Bronchial epithelial cell (primary cell): Measurements from ENCODE around the gene LRRK2. TPM values are rescaled to one million over a fixed set of nuclear protein-coding genes. Genes with fewer than 3 reads are reported as not detected.
"Not testable (repeated sequence)": the region's sequence is repeated elsewhere in the genome, so short reads cannot be mapped to it uniquely, and the experiment has no call there.

ENCODE experiments used
- DNase-seq: peaks from one replicate; pipeline ENCODE4 v3.0.0-alpha.2; 2010; ENCODE audit warnings: low read depth
- FAIRE-seq: peaks from 2 replicates; lab custom pipeline; 2011; peaks lifted over from hg19 to GRCh38; lab: Jason Lieb, UNC
- H3K27me3 ChIP-seq: 2 replicates; pipeline ENCODE4 v1.5.1; 2011; ENCODE audit warnings: low read length; ENCODE audit not compliant: control insufficient read depth, insufficient read depth
- H3K36me3 ChIP-seq: 2 replicates; pipeline ENCODE4 v1.5.1; 2011; ENCODE audit warnings: low read length; ENCODE audit not compliant: control insufficient read depth, insufficient read depth
- H3K4me3 ChIP-seq: 2 replicates; pipeline ENCODE4 v1.5.1; 2011; ENCODE audit warnings: mild to moderate bottlenecking, low read depth, low read length, control low read depth
- total RNA-seq: library from RNA; depleted of rRNA; stranded (reverse); fragments of >200 nt; gene quantifications from 2 replicates; pipeline ENCODE4 v1.2.1, GENCODE V29; 2014
- TF ChIP-seq, protein P1 (sequence below): IDR thresholded peaks from 2 replicates; pipeline ENCODE4 v1.5.1; 2011; ENCODE audit warnings: mild to moderate bottlenecking, moderate library complexity, low read length, control low read depth, inconsistent platforms; ENCODE audit not compliant: insufficient read depth, severe bottlenecking

The LRRK2 gene
- total RNA-seq, 1 donor from 2014 or later = 0.26 TPM

DNA sequence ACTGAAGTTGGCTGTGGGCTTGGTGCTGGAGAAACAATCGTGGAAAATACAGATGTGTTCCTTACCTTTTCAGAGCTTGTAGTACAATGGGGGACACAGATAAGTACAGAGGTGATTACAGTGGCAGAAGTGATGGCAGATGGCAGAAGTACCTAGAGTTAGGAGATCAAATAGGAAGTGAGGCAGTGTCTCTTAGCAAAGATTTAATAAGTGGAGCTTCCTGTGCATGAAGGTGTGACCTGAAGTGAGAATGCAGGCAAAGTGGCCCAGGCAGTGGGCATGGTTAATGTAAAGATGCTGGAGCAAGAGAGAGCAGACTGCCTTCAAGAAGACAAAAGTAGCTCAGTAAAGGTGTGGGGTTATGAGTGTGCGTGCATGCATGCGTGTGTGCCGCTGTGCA lies 16.0 kb downstream of the LRRK2 start:
- TF ChIP-seq, protein P1, sequence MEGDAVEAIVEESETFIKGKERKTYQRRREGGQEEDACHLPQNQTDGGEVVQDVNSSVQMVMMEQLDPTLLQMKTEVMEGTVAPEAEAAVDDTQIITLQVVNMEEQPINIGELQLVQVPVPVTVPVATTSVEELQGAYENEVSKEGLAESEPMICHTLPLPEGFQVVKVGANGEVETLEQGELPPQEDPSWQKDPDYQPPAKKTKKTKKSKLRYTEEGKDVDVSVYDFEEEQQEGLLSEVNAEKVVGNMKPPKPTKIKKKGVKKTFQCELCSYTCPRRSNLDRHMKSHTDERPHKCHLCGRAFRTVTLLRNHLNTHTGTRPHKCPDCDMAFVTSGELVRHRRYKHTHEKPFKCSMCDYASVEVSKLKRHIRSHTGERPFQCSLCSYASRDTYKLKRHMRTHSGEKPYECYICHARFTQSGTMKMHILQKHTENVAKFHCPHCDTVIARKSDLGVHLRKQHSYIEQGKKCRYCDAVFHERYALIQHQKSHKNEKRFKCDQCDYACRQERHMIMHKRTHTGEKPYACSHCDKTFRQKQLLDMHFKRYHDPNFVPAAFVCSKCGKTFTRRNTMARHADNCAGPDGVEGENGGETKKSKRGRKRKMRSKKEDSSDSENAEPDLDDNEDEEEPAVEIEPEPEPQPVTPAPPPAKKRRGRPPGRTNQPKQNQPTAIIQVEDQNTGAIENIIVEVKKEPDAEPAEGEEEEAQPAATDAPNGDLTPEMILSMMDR = no peak
- H3K27me3 ChIP-seq = no peaks in the 10 kb centered on the region
- FAIRE-seq (no peak), DNase-seq (no peak)
- H3K4me3 ChIP-seq = no peak overlapping the region
- no peaks in the 10 kb centered on the region for H3K36me3 ChIP-seq

- TF ChIP-seq, protein P1 = no peak
- Histone ChIP-seq H3K36me3 (no peaks in the 10 kb centered on the region), H3K4me3 (no peak overlapping the region), H3K27me3 (no peaks in the 10 kb centered on the region)
- no peak for FAIRE-seq
- DNase-seq = no peak
Observed at GRCh38 chr12:40241741-40242140, 16.9 kb downstream of the LRRK2 start.

DNA sequence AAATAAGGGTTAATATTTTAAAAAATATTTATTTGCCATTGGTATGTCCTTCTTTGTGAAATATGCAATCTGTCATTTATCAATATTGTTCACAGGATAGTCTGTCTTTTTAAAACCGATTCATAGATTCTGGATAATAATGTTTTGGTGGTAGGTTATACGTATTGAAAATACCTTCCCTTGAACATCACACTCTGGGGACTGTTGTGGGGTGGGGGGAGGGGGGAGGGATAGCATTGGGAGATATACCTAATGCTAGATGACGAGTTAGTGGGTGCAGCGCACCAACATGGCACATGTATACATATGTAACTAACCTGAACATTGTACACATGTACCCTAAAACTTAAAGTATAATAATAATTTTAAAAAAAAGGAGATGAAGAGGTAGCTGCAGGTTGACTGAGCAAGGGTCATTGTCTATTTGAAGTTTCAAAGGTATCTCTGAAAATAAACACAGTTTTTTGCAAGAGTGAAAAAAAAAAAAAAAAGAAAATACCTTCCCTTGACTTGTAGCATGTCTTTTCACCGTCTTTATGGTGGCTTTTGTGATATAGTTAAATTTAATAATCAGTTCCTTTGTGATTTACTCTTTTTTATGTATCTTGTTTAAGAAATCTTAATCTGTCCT lies 19.8 kb downstream of the LRRK2 start:
- H3K27me3 ChIP-seq, H3K36me3 ChIP-seq, DNase-seq, FAIRE-seq, H3K4me3 ChIP-seq: not testable (repeated sequence)

GRCh38 chr12:40248034-40248433 lies 23.2 kb downstream of the LRRK2 start:
- FAIRE-seq (no peak), DNase-seq (no peak)
- Histone ChIP-seq H3K4me3 (no peak overlapping the region), H3K27me3 (no peaks in the 10 kb centered on the region), H3K36me3 (no peaks in the 10 kb centered on the region)
- TF ChIP-seq, protein P1 = no peak

- FAIRE-seq (peak; percentile 83), DNase-seq (peak; percentile 86)
- no peaks in the 10 kb centered on the region for H3K27me3 ChIP-seq
- TF ChIP-seq, protein P1 = no peak
- H3K36me3 ChIP-seq = no peaks in the 10 kb centered on the region
- no peak overlapping the region for H3K4me3 ChIP-seq
Observed at GRCh38 chr12:40248585-40249297, 23.9 kb downstream of the LRRK2 start.

DNA sequence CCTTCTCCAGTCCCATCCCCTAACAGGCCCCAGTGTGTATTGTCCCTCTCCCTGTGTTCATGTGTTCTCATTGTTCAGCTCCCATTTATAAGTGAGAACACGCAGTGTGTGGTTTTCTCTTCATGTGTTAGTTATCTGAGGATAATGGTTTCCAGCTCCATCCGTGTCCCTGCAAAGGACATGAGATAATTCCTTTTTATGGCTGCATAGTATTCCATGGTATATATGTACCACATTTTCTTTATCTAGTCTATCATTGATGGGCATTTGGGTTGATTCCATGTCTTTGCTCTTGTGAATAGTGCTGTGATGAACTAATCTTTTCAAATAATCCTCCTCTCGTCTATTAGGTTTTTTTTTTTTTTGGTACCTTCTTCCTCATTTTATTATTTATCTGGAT lies 25.9 kb downstream of the LRRK2 start:
- not testable (repeated sequence) for H3K4me3 ChIP-seq, H3K27me3 ChIP-seq, H3K36me3 ChIP-seq, DNase-seq, FAIRE-seq
